Measurements from ENCODE around the gene GALE. TPM values are rescaled to one million over a fixed set of nuclear protein-coding genes. Genes with fewer than 3 reads are reported as not detected.

GALE gene
- total RNA-seq, 4 donors from 2014 or later, result 28.5 to 166 (median 124) TPM

DNA sequence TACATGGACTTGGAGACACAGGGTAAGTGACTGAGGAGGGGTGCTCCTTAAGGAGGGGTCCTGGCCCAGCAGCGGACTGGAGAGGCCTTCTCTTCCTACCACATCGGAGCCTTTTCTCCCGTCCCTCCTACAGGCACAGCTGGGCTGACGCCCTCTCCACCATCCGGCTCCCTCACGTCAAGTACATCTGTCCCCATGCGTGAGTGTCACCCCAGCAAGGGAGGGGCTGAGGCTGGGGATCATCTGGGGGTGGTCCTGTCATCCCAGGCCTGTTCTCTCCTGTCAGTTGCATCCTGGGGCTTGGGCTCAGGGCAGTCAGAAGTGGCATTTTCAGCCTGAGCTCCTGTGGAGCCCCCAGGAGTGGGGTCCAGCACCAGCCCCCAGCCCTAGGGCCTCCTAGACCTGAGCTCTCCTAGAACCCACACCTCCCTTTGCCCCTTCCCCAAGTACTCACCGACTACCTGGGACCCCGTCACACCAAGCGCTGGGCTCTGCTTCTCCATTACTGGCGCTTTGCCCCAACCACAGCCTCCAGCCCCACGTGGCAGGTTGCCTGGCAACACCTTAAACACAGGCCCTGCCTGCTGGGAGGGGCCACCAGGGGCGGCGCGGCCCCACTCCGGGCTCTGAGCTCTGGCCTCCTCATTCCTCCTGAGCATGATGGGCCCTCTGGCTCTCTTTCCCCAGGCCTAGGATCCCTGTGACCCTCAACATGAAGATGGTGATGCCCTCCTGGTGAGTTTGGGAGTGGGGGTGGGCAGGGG is 7.4 kb downstream of the GALE start:
- peaks cover 11 to 43% (median 35%) of the 10 kb centered on the region in 4 donors for H3K4me1 ChIP-seq
- TF ChIP-seq POLR2A (IDR thresholded peaks at IDR 0.05), result peak; percentile 20
- TF ChIP-seq POLR2AphosphoS5 (IDR thresholded peaks at IDR 0.05), result no peak
- TF ChIP-seq EP300 (IDR thresholded peaks at IDR 0.05; ENCODE audit: low read depth), result no peak
- TF ChIP-seq, protein P1, sequence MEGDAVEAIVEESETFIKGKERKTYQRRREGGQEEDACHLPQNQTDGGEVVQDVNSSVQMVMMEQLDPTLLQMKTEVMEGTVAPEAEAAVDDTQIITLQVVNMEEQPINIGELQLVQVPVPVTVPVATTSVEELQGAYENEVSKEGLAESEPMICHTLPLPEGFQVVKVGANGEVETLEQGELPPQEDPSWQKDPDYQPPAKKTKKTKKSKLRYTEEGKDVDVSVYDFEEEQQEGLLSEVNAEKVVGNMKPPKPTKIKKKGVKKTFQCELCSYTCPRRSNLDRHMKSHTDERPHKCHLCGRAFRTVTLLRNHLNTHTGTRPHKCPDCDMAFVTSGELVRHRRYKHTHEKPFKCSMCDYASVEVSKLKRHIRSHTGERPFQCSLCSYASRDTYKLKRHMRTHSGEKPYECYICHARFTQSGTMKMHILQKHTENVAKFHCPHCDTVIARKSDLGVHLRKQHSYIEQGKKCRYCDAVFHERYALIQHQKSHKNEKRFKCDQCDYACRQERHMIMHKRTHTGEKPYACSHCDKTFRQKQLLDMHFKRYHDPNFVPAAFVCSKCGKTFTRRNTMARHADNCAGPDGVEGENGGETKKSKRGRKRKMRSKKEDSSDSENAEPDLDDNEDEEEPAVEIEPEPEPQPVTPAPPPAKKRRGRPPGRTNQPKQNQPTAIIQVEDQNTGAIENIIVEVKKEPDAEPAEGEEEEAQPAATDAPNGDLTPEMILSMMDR (IDR thresholded peaks at IDR 0.05), result no peak
- H3K27ac ChIP-seq, result peak overlapping the region in 3 of 4 donors; percentile 16 to 49 (median 19)
- no peaks in the 10 kb centered on the region for H3K27me3 ChIP-seq
- H3K9me3 ChIP-seq, result no peaks in the 10 kb centered on the region
- in situ Hi-C loops (cut with MboI; ENCODE audit: low pct_ligation_motif_present in 1 of 4, low pct_unique_long_range_greater_than_20kb in 1 of 4, low sequenced_read_pairs in 3 of 4), result no loop called here
- H3K36me3 ChIP-seq, result peaks cover 0 to 2% (median 0%) of the 10 kb centered on the region in 4 donors
- no peak overlapping the region for H3K4me3 ChIP-seq
- DNase-seq, result peak; percentile 72
- intact Hi-C loops (cut with DNase I; ENCODE audit: low total_unique reads), result no loop called here
- WGBS, 2 donors (ENCODE audit: low coverage in 1 of 2), result 53 to 83% methylated on average over 4 to 16 of the region's 16 CpGs

DNA sequence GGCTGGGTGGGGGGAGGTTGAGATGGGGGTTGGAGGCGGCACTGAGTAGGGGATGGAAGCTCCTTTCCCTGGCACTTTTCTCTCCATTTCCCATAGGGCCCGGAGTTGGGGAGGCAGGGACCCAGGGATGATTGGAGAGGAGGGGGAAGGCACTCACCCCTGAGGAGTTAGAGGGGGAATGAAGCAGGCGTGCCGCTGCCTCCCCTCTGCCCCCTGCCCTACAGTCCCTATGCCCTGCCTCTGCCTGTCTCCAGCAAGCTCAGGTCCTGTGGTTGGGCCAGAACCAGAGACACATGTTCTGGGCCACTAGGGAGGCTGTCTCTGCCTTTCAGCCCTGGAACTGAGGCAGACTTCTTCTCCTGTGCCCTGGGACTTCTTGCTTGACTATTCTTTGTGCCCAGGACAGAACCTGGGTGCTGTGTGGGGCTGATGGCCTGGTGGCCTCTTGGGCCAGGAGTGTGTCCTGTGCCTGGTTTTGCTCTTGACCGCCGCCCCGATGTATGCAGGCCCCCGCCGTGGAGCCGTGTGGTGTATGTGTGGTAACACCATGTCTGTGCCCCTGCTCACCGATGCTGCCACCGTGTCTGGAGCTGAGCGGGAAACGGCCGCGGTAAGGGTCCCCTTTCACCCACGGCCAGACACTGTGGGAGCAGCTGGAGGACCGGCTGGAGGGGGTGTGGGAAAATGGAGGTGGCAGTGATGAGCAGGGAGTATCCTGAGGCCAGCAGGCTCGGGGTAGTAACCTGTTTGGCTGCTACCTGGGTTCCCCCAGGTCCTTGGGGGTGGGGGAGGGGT is 8.2 kb downstream of the GALE start:
- Histone ChIP-seq H3K4me3 (peak overlapping the region in 3 of 4 donors; percentile 66 to 87 (median 68)), H3K27ac (peak overlapping the region; percentile 78 to 90 (median 86)), H3K9me3 (no peaks in the 10 kb centered on the region), H3K36me3 (peaks cover 0 to 9% (median 0%) of the 10 kb centered on the region in 4 donors), H3K27me3 (no peaks in the 10 kb centered on the region), H3K4me1 (peaks cover 11 to 41% (median 35%) of the 10 kb centered on the region in 4 donors)
- intact Hi-C loops (cut with DNase I; ENCODE audit: low total_unique reads), result no loop called here
- WGBS, 2 donors (ENCODE audit: low coverage in 1 of 2), result 72% methylated on average over 18 of the region's 19 CpGs; no CpG with 5 or more reads in 1 of the 2 donors
- DNase-seq, result no peak
- TF ChIP-seq POLR2A (IDR thresholded peaks at IDR 0.05), result no peak
- TF ChIP-seq, protein P1 (IDR thresholded peaks at IDR 0.05), result no peak
- TF ChIP-seq POLR2AphosphoS5 (IDR thresholded peaks at IDR 0.05), result no peak
- no peak for TF ChIP-seq EP300 (IDR thresholded peaks at IDR 0.05; ENCODE audit: low read depth)
- in situ Hi-C loops (cut with MboI; ENCODE audit: low pct_ligation_motif_present in 1 of 4, low pct_unique_long_range_greater_than_20kb in 1 of 4, low sequenced_read_pairs in 3 of 4), result no loop called here

DNA sequence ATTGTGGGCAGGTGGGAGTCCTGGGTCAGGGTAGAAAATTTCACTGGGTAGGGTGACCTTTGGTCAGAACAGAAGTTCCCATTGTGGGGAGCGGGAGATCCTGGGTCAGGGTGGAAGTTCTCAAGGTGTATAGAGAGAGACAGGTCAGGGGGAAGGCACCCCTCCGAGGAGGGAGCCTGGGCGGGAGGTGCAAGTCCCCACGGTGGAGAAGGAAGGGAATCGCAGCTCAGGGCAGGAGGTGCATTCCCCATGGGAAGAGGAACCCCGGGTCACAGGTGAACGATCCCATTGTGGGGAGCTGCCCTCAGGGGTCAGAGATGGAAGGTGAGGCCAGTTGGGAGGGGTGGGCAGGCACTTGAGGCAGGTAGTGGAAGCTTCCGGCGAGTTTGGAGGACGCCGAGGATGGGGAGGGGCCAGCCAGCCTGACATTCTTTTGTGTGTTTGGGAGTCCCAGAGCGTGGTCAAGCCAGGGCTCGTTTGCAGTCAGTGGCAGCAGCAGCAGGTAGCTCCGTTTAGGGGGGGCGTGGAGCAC is 9.0 kb downstream of the GALE start:
- 0% methylated on average over 1 to 14 of the region's 15 CpGs for WGBS, 2 donors (ENCODE audit: low coverage in 1 of 2)
- no peak for TF ChIP-seq POLR2A (IDR thresholded peaks at IDR 0.05)
- no peak for TF ChIP-seq EP300 (IDR thresholded peaks at IDR 0.05; ENCODE audit: low read depth)
- TF ChIP-seq, protein P1 (IDR thresholded peaks at IDR 0.05), result no peak
- TF ChIP-seq POLR2AphosphoS5 (IDR thresholded peaks at IDR 0.05), result no peak
- peak; percentile 50 for DNase-seq
- Histone ChIP-seq H3K27me3 (no peaks in the 10 kb centered on the region), H3K9me3 (no peaks in the 10 kb centered on the region), H3K4me1 (peaks cover 11 to 41% (median 31%) of the 10 kb centered on the region in 4 donors), H3K36me3 (peaks cover 0 to 15% (median 2%) of the 10 kb centered on the region in 4 donors), H3K27ac (peak overlapping the region; percentile 78 to 90 (median 86)), H3K4me3 (peak overlapping the region; percentile 66 to 87 (median 76))
- in situ Hi-C loops (cut with MboI; ENCODE audit: low pct_ligation_motif_present in 1 of 4, low pct_unique_long_range_greater_than_20kb in 1 of 4, low sequenced_read_pairs in 3 of 4), result no loop called here
- intact Hi-C loops (cut with DNase I; ENCODE audit: low total_unique reads), result no loop called here
